ENCODE data around the gene TNS3.

TNS3 gene

GRCh38 chr7:47418601-47419309 is 163.2 kb downstream of the TNS3 start:
- DNase-seq, result no peak

GRCh38 chr7:47416492-47417480 is 165.1 kb downstream of the TNS3 start:
- DNase-seq, result no peak

GRCh38 chr7:47415318-47416212 is 166.3 kb downstream of the TNS3 start:
- DNase-seq, result no peak

GRCh38 chr7:47414342-47415317 is 167.3 kb downstream of the TNS3 start:
- no peak for DNase-seq

GRCh38 chr7:47413526-47414341 is 168.2 kb downstream of the TNS3 start:
- DNase-seq, result no peak

- no peak for DNase-seq
Measured at GRCh38 chr7:47411901-47412300, 170.0 kb downstream of the TNS3 start.

GRCh38 chr7:47411281-47411869 is 170.5 kb downstream of the TNS3 start:
- no peak for DNase-seq

GRCh38 chr7:47408675-47409074 is 173.2 kb downstream of the TNS3 start:
- DNase-seq, result no peak

GRCh38 chr7:47407821-47408674 is 173.9 kb downstream of the TNS3 start:
- DNase-seq, result no peak

GRCh38 chr7:47407136-47407535 is 174.8 kb downstream of the TNS3 start:
- DNase-seq, result no peak

GRCh38 chr7:47406801-47407129 is 175.1 kb downstream of the TNS3 start:
- no peak for DNase-seq

- no peak for DNase-seq
Measured at GRCh38 chr7:47405921-47406800, 175.8 kb downstream of the TNS3 start.

- DNase-seq, result no peak
Measured at GRCh38 chr7:47405286-47405904, 176.5 kb downstream of the TNS3 start.

- DNase-seq, result no peak
Measured at GRCh38 chr7:47404010-47404409, 177.9 kb downstream of the TNS3 start.

- no peak for DNase-seq
Measured at GRCh38 chr7:47402941-47403866, 178.7 kb downstream of the TNS3 start.

GRCh38 chr7:47401611-47402570 is 180.0 kb downstream of the TNS3 start:
- no peak for DNase-seq
